Activated T-cell treated with anti-CD3 and anti-CD28 coated beads for 4 hours (primary cell): Measurements from ENCODE around the gene CTSZ.
"Not testable (repeated sequence)": the region's sequence is repeated elsewhere in the genome, so short reads cannot be mapped to it uniquely, and the experiment has no call there.

Source experiments
- DNase-seq: peaks from one replicate; pipeline ENCODE4 v3.0.0-alpha.2; 2020

CTSZ gene

GRCh38 chr20:58996226-58996611 is 10.8 kb downstream of the CTSZ start:
- no peak for DNase-seq

GRCh38 chr20:58995461-58996225 is 11.4 kb downstream of the CTSZ start:
- no peak for DNase-seq

- no peak for DNase-seq
Measured at GRCh38 chr20:58994390-58995159, 12.5 kb downstream of the CTSZ start.

GRCh38 chr20:58993332-58994248 is 13.5 kb downstream of the CTSZ start:
- no peak for DNase-seq

- no peak for DNase-seq
Measured at GRCh38 chr20:58992911-58993310, 14.1 kb downstream of the CTSZ start.

- DNase-seq, result no peak
Measured at GRCh38 chr20:58991715-58992114, 15.3 kb downstream of the CTSZ start.

GRCh38 chr20:58990651-58991445 is 16.2 kb downstream of the CTSZ start:
- no peak for DNase-seq

GRCh38 chr20:58989196-58989595 is 17.9 kb downstream of the CTSZ start:
- DNase-seq, result no peak

- DNase-seq, result no peak
Measured at GRCh38 chr20:58988565-58988882, 18.5 kb downstream of the CTSZ start.

- no peak for DNase-seq
Measured at GRCh38 chr20:58987790-58988564, 19.1 kb downstream of the CTSZ start.

- DNase-seq, result no peak
Measured at GRCh38 chr20:58986968-58987517, 20.0 kb downstream of the CTSZ start.

GRCh38 chr20:58986286-58986967 is 20.6 kb downstream of the CTSZ start:
- no peak for DNase-seq

- no peak for DNase-seq
Measured at GRCh38 chr20:58985656-58986055, 21.4 kb downstream of the CTSZ start.

GRCh38 chr20:58984691-58985090 is 22.4 kb downstream of the CTSZ start:
- no peak for DNase-seq

GRCh38 chr20:58983115-58983468 is 24.0 kb downstream of the CTSZ start:
- not testable (repeated sequence) for DNase-seq

- no peak for DNase-seq
Measured at GRCh38 chr20:58982406-58983114, 24.5 kb downstream of the CTSZ start.

- no peak for DNase-seq
Measured at GRCh38 chr20:58981628-58982364, 25.3 kb downstream of the CTSZ start.

- peak; percentile 88 for DNase-seq
Measured at GRCh38 chr20:58980711-58981627, 26.1 kb downstream of the CTSZ start, which contains the start of gene NELFCD. TSS of gene NELFCD (plus strand) at chr20:58981256. CDS start at chr20:58981310, 54 bp downstream.
